ENCODE results near the gene RALA. TPM values are rescaled to one million over a fixed set of nuclear protein-coding genes. Genes with fewer than 3 reads are reported as not detected.
A peak's percentile ranks its signal among the peaks of the same experiment; 100 is the strongest.

RALA gene
- total RNA-seq, 1 experiment from 2014 or later = 41.7 TPM

GRCh38 chr7:39624935-39625694, 1.7 kb downstream of the RALA start:
- Histone ChIP-seq H3K9me3 (no peaks in the 10 kb centered on the region), H3K4me3 (ENCODE audit: low read depth, low read length) (peak overlapping the region; percentile 6; the same call in 1 of the 2 replicates), H3K4me1 (peaks cover 29% of the 10 kb centered on the region), H3K36me3 (ENCODE audit: control insufficient read depth, insufficient read depth, low read length) (peaks cover 2% of the 10 kb centered on the region; the same call in 1 of the 2 replicates), H3K27me3 (replicated peaks; ENCODE audit: control insufficient read depth, insufficient read depth, low read length) (no peaks in the 10 kb centered on the region)
- no TSS peak for BruUV-seq (replicated peaks)
- TF ChIP-seq CTCF (IDR thresholded peaks at IDR 0.05; ENCODE audit: insufficient read depth in 1 of 2, low read depth in 1 of 2, low read length in 1 of 2, severe bottlenecking in 1 of 2, unreplicated experiment in 1 of 2) = no peak
- no peaks in the 10 kb centered on the region for H3K9me3 Mint-ChIP-seq (ENCODE audit: unreplicated experiment)
- no peak overlapping the region for H3K27ac Mint-ChIP-seq (ENCODE audit: unreplicated experiment)
- intact Hi-C loops (cut with micrococcal nuclease; ENCODE audit: unreplicated experiment) = loop anchor here (5.0 kb wide), 2 partner anchors 62 to 107 kb away; no protein-coding TSS in a partner anchor
- no peak for DNase-seq
- H3K4me3 Mint-ChIP-seq (ENCODE audit: unreplicated experiment) = peak overlapping the region; percentile 84
- peaks cover 20% of the 10 kb centered on the region for H3K36me3 Mint-ChIP-seq (ENCODE audit: insufficient read depth, unreplicated experiment)
- ChIA-PET POLR2A (interaction anchor here (1.4 kb wide), 1 partner anchor 108 kb away, joined by 3 read pairs; no protein-coding TSS in a partner anchor), CTCF (interaction anchor here (2.6 kb wide), 1 partner anchor 45 kb away, joined by 12 read pairs; no protein-coding TSS in a partner anchor)
- peaks cover 48% of the 10 kb centered on the region for H3K4me1 Mint-ChIP-seq (ENCODE audit: low read depth, unreplicated experiment)
- no peaks in the 10 kb centered on the region for H3K27me3 Mint-ChIP-seq (ENCODE audit: insufficient read depth, unreplicated experiment)

GRCh38 chr7:39631736-39632308, 8.4 kb downstream of the RALA start:
- H3K27me3 ChIP-seq (replicated peaks; ENCODE audit: control insufficient read depth, insufficient read depth, low read length) = no peaks in the 10 kb centered on the region
- Mint-ChIP-seq H3K36me3 (ENCODE audit: insufficient read depth, unreplicated experiment) (peaks cover 46% of the 10 kb centered on the region), H3K9me3 (ENCODE audit: unreplicated experiment) (no peaks in the 10 kb centered on the region), H3K4me3 (ENCODE audit: unreplicated experiment) (no peak overlapping the region), H3K27ac (ENCODE audit: unreplicated experiment) (no peak overlapping the region), H3K27me3 (ENCODE audit: insufficient read depth, unreplicated experiment) (no peaks in the 10 kb centered on the region), H3K4me1 (ENCODE audit: low read depth, unreplicated experiment) (peaks cover 21% of the 10 kb centered on the region)
- H3K36me3 ChIP-seq (ENCODE audit: control insufficient read depth, insufficient read depth, low read length) = no peaks in the 10 kb centered on the region
- POLR2A ChIA-PET = no interaction called here
- no TSS peak for BruUV-seq (replicated peaks)
- intact Hi-C loops (cut with micrococcal nuclease; ENCODE audit: unreplicated experiment) = no loop called here
- H3K9me3 ChIP-seq = no peaks in the 10 kb centered on the region
- peaks cover 20% of the 10 kb centered on the region for H3K4me1 ChIP-seq
- DNase-seq = no peak
- CTCF ChIA-PET = no interaction called here
- no peak overlapping the region for H3K4me3 ChIP-seq (ENCODE audit: low read depth, low read length)
- TF ChIP-seq CTCF (IDR thresholded peaks at IDR 0.05; ENCODE audit: insufficient read depth in 1 of 2, low read depth in 1 of 2, low read length in 1 of 2, severe bottlenecking in 1 of 2, unreplicated experiment in 1 of 2) = no peak

GRCh38 chr7:39633563-39634477, 10.4 kb downstream of the RALA start:
- Mint-ChIP-seq H3K27me3 (ENCODE audit: insufficient read depth, unreplicated experiment) (no peaks in the 10 kb centered on the region), H3K27ac (ENCODE audit: unreplicated experiment) (no peak overlapping the region), H3K36me3 (ENCODE audit: insufficient read depth, unreplicated experiment) (peaks cover 46% of the 10 kb centered on the region), H3K4me1 (ENCODE audit: low read depth, unreplicated experiment) (peaks cover 6% of the 10 kb centered on the region), H3K4me3 (ENCODE audit: unreplicated experiment) (no peak overlapping the region), H3K9me3 (ENCODE audit: unreplicated experiment) (no peaks in the 10 kb centered on the region)
- no peaks in the 10 kb centered on the region for H3K9me3 ChIP-seq
- intact Hi-C loops (cut with micrococcal nuclease; ENCODE audit: unreplicated experiment) = no loop called here
- CTCF ChIA-PET = no interaction called here
- no peak overlapping the region for H3K4me3 ChIP-seq (ENCODE audit: low read depth, low read length)
- no peaks in the 10 kb centered on the region for H3K36me3 ChIP-seq (ENCODE audit: control insufficient read depth, insufficient read depth, low read length)
- H3K27me3 ChIP-seq (replicated peaks; ENCODE audit: control insufficient read depth, insufficient read depth, low read length) = no peaks in the 10 kb centered on the region
- POLR2A ChIA-PET = no interaction called here
- no TSS peak for BruUV-seq (replicated peaks)
- no peak for TF ChIP-seq CTCF (IDR thresholded peaks at IDR 0.05; ENCODE audit: insufficient read depth in 1 of 2, low read depth in 1 of 2, low read length in 1 of 2, severe bottlenecking in 1 of 2, unreplicated experiment in 1 of 2)
- no peak for DNase-seq
- H3K4me1 ChIP-seq = 0 out of 2 replicates have a peak, but pooled peaks cover 3% of the 10 kb centered on the region

All from Caco-2 (cell line).